HG03066 (cell line): ENCODE data around the gene CHD5.

Source experiments
- ATAC-seq: cut with Tn5 transposase; IDR thresholded peaks from one replicate; pipeline ENCODE4 v1.9.1; 2021; ENCODE audit warnings: low read depth; ENCODE audit not compliant: unreplicated experiment

The CHD5 gene

DNA sequence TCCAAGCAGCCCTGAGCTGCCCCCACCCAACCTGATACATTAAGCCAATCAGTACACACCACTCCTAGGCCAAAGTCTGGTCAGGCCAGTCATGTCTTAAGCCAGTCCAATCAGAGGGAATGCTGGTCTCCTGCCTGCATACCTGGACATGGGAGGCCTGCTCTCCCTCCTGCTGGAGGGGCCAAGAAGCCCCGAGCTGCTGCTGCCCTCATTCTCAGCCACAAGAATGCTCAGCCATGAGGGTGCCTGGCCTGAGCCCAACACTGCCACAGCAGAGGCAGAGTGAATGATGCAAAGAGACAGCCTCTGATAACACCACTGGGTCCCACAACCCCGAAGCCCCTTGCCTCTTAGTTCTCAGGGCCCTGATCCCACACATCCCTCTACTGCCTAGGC lies 23.0 kb downstream of the CHD5 start:
- ATAC-seq, result no peak

DNA sequence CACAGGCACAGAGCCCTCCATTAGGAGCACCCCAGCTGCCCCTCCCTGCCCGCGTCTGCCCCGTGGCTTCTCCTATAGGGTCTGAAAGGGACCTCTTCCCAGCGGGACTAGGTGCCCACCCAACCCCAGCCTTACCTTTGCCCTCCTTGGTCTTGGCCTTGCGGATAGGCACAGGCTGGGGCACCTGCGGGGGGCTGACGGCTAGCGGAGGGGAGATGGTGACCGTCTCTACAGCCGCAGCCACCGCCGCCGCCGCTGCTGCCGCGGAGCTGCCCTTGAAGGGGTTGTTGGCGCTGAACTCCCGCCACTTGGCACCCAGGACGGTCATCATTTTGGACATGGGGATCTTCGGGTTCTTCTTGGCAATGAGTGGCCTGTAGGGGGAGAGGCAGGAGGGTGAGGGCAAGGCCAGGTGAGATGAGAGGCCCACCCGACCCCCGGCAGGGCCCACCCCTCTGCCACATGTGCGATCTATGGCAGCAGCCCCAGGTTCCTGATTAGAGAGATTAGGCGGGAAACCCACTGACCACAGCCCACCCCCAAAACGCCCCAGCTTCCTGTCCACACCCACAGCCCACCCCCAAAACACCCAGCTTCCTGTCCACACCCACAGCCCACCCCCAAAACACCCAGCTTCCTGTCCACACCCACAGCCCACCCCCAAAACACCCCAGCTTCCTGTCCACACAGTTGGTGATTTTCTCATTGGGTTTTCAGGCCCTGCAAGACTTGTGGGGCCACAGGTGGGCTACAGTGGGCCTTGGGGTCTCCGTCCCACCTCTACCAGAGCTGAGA lies 25.4 kb downstream of the CHD5 start:
- no peak for ATAC-seq

DNA sequence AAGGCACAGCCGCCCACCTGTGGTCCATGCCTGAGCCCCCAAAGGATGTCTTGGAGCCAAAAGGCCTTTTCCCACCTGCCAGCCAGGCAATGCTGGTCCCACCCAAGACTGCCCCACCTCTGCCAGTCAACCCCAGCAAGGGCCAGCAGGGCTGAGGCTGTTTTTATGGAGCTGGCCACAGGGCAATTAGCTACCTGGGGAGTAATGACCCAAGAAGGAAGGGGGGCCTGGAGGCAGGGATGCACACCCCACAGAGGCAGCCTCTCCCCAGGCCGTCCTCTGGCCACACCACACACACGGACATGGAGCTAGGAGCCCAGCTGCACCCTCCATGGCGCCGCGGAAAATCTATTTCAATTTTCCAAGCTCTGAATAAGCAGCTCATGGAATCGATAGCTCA lies 27.2 kb downstream of the CHD5 start:
- no peak for ATAC-seq

DNA sequence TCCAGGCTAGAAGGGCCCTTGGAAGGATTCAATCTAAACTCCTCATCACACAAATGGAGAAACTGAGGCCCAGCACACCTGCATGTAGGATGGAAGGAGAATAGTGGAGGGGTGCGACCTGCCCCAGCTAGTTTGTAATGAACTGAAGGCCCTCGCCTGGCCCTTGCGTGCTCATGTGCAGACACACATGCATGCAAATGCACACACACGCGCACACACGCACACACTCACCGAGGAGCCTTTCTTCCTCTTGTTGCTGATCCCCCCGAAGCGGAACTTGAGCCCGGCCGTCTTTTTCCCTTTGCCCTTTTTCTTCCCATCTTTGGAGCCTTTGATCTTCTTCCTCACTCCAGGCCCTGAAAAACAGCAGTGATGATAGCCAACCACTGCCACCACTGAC lies 27.9 kb downstream of the CHD5 start:
- ATAC-seq, result no peak

DNA sequence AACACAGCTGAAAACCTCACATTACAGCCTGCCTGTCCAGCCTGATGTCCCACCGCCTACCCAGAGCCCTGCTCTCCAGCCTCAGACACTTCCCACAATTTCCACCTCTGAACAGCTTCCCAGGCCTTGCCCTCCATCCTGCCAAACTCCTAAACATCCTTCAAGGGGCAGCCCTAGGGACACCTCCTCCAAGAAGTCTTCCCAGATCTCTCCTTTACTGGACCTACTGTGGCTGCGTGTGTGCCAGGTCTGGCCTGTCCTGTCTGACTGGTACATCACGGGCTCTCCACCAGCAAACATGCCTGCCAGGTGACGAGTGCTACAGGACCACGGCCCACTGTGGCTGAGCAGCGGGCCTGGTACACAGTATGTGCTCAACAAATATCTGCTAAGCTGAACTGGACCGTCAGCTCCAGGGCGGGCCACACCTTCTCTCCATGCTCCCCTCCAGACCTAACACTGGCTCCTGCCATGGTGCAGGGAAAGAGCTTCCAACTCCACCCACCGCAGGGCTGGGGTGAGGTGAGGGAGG lies 28.8 kb downstream of the CHD5 start:
- ATAC-seq, result no peak

DNA sequence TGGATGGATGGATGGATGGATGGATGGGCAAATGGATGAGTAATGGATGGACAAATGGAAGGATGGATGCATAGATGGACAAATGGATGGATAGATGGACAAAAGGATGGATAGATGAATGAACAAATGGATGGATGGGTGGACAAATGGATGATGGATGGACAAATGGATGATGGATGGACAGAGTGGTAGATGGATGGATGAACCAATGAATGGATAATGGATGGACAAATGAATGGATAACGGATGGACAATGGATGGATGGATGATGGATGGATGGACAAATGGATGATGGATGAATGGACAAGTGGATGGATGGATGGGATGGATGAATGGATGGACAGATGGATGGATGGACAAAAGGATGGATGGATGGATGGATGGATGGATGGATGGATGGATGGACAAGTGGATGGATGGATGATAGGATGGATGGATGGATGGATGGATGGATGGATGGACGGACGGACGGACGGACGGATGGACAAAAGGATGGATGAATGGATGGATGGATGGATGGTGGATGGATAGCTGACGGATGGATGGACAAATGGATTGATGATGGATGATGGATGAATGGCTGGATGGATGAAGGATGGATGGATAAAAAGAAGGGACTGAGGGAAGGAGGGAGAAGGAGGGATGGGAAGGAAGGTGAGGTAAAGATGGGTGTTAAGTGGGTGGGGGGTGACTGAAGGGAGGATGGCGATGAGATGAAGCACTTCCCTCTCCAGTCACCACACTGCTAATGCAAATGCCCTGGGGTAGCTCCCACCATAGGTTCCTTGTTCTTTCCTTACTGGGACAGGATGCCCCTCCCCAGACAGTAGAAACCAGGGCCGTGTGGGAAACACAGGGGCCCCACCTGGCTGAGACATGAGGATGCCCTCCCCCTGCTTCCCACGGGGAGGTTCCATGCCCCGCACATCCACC lies 29.8 kb downstream of the CHD5 start:
- no peak for ATAC-seq

- ATAC-seq, result no peak
These were observed 30.5 kb downstream of the CHD5 start for GRCh38 chr1:6149597-6149996.

- no peak for ATAC-seq
These were observed 31.5 kb downstream of the CHD5 start for GRCh38 chr1:6148497-6149241.

DNA sequence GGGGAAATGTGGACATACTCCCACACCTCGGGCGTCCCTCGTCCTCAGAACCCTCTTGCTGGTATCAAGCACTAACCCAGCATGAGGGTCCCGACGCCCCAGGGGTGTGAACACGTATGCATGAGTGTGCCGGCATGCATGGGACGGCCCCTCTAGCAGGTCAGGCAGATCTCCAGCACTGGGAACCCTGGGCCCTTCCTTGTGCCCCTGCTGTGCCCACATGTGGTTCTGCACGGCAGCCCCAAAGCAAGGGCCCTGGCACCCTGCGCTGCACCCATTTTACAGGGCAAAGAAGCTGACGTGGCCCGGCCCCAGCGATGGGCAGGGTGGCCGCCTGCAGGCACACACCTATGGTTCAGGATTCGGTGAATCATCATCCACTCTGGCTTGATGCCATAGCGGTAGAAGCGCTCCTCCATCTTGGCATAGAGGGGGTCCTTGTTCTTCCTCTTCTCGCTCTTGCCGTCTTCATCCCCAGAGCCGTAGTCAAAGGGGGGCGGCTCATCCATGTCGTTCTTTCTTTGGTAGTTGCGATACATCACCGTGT lies 34.2 kb downstream of the CHD5 start:
- ATAC-seq, result no peak

- no peak for ATAC-seq
These were observed 34.7 kb downstream of the CHD5 start for GRCh38 chr1:6145396-6145750.

DNA sequence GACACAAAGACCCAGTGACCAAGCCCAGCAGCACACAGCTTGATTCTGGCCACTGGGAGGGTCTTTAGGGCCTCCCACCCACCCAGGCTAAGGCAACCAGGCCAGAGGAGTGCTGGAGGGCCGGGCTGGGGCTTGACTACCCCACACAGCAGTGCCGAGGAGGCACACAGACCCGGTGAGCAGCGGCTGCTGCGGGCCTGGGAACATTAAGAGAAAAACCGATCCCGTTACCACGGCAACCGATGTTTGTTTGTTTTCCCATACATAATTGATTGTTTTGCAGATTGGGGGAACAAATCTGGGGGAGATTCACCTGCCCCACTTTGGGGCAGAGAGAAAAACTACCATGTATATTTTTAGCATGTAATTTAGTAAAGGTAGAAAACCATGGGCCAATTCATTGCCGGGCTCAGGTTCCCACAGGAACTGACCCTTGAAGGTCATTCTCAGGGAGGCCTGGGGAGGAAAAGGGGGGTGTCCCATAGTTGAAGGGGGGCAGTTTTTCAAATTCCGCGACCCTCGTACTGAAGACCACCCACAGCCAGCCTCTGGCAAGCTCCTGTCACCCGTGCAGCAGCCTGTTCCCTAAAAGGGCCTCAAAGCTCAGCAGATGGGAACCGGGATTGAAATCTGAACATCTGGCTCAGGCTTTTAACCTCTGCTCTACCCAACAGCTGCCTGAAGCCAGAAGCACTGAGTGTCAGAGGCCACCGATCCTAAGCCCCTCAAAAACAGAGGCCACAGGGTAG lies 35.3 kb downstream of the CHD5 start:
- ATAC-seq, result no peak

GRCh38 chr1:6144175-6144574 lies 35.9 kb downstream of the CHD5 start:
- ATAC-seq, result no peak

DNA sequence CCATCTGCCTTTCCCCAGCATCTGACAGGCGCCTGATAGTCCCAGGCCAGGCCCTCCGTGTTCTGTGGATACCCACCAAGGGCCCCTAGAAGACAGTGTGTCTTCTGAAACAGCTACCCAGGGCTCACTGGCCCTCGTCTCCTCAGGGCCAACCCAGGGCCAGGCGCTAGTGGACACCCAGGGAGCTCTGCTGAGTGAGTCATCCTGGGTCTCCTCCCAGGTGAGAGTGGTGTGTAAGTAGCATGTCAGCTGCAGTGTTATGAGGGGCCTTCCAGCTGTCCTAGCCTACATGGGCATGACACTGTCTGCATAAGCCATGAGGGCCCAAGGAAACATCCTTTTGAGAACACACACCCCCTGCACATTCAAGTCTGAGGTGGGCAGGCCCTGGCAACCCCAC lies 36.7 kb downstream of the CHD5 start:
- ATAC-seq, result no peak

- ATAC-seq, result no peak
These were observed 37.4 kb downstream of the CHD5 start for GRCh38 chr1:6142734-6143133.

- no peak for ATAC-seq
These were observed 38.0 kb downstream of the CHD5 start for GRCh38 chr1:6142036-6142621.

GRCh38 chr1:6141592-6141991 lies 38.5 kb downstream of the CHD5 start:
- no peak for ATAC-seq

DNA sequence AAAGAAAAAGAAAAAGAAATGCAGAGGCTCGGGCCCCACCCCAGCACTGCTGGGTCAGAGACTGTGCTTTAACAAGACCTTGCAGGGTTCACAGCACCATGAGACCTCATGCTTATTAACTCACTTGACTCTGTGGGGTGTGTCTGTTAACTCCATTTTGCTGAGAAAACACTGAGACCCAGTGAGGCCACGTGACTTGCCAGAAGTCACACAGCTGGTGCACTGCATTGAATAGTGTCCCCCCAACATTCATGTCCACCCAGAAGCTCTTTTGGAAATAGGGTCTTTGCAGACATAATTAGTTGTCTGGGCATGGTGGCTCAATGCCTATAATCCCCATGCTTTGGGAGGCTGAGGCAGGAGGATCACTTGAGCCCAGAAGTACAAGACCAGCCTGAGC lies 39.7 kb downstream of the CHD5 start:
- ATAC-seq, result no peak

- ATAC-seq, result no peak
These were observed 42.4 kb downstream of the CHD5 start for GRCh38 chr1:6137758-6138157.

DNA sequence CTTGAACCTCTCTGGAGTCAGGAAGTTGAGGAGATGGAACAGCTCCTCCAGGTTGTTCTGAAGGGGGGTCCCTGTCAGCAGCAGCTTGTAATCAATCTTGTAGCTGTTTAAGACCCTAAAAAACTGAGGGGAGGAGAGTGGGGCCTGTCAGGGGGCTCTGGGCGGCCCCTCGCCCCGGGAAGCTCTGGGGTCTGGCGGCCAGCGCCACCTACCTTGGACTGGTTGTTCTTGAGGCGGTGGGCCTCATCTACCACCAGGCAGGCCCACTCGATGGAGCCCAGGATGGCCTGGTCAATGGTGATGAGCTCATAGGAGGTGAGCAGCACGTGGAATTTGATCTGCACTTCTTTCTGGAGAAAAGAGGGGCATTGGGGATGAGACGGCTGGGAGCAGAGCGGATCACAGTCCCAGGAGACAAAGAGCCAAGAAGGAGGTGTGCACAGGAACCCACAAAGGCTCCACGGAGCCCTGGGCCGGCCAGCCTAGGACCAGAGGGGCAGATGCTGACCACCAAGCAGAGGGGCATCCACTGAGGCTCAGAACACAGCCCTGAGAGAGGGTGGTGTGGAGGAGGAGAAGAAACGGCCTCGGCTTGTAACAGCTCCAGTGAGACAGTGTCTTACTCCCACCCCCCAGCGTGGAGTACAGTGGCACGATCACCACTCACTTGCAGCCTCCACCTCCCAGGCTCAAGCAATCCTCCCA lies 43.5 kb downstream of the CHD5 start:
- ATAC-seq, result no peak
